Skeletal muscle cell (primary cell): ENCODE measurements around the gene PLCB1.

Source experiments
- DNase-seq: peaks from one replicate; pipeline ENCODE4 v3.0.0-alpha.2; 2010; ENCODE audit warnings: low read depth
- H3K4me3 ChIP-seq: 2 replicates; pipeline ENCODE4 v1.5.1; 2011; ENCODE audit warnings: low read depth, mild to moderate bottlenecking, control low read depth, low read length, moderate library complexity

The PLCB1 gene

DNA sequence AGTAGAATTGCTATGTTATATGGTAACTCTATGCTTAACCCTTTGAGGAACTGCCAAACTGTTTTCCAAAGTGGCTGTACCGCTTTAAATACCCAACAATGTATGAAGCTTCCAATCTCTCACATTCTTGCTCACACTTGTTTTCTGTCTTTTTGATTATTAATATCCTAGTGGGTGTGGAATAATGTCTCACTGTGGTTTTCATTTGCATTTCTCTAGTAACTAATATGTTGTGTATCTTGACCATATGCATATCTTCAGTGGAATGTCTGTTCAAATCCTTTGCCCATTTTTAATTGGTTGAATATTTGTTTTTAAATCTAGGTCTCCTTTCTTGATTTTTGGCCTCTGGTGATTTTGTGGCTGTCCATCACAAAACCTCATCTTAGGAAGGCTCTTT lies 759.0 kb downstream of the PLCB1 start:
- H3K4me3 ChIP-seq, result no peak overlapping the region
- DNase-seq, result no peak

DNA sequence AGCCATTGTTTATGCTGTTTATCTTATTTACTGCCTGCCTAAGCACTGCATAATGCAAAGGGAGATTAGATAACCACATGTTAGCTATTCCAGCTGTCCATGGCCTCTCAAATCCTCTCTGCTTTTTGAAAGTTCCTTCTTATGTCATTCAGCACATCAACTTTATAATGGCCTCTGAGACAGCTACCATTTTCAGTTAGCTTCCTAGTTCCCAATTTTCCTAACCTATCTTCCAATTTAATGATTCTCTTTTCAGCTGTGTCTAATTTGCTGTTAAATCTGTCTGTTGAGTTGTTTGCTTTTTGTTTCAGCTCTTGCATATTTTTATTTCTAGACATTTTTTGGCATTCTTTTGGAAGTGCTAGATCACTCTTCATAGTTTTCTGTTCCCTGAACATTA lies 763.4 kb downstream of the PLCB1 start:
- DNase-seq, result no peak
- no peak overlapping the region for H3K4me3 ChIP-seq

- DNase-seq, result no peak
- no peak overlapping the region for H3K4me3 ChIP-seq
Measured at GRCh38 chr20:8898823-8899222, 766.8 kb downstream of the PLCB1 start.

DNA sequence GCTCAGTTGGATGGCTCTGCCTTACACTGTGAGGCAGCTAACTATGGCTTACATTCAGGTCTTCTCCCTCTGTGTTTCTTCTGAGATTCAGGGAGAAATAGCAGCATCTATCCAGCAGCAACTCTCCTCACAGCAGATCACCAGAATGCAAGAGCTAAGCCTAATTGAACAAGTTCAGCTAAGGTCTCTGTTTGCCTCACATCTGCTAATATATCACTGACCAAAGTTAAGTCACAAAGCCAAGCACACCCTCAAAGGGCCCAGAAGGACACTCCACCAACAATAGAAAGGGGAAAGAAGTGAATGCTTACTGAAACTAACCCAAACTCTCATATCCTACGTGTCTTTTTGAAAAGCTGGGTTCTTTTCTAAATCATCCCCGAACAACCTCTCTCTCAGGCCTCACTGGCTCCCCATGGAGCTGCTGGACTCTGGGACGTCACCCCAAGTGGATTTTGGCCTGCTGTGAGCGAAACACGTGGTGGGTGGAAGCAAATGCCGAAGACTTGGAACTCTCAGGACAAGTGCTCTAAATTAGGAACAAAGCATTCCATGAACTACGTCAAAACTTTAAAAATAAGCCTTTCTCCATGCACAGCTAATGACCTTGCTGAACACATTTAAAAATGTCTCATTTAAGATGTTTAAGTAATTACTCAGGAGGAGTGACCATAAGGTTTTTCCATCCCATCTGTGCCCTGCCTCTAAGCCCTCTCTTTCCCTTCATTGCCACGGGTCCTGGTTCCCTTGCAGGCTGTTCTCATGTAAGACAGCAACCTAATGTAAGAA lies 769.4 kb downstream of the PLCB1 start:
- no peak overlapping the region for H3K4me3 ChIP-seq
- no peak for DNase-seq

DNA sequence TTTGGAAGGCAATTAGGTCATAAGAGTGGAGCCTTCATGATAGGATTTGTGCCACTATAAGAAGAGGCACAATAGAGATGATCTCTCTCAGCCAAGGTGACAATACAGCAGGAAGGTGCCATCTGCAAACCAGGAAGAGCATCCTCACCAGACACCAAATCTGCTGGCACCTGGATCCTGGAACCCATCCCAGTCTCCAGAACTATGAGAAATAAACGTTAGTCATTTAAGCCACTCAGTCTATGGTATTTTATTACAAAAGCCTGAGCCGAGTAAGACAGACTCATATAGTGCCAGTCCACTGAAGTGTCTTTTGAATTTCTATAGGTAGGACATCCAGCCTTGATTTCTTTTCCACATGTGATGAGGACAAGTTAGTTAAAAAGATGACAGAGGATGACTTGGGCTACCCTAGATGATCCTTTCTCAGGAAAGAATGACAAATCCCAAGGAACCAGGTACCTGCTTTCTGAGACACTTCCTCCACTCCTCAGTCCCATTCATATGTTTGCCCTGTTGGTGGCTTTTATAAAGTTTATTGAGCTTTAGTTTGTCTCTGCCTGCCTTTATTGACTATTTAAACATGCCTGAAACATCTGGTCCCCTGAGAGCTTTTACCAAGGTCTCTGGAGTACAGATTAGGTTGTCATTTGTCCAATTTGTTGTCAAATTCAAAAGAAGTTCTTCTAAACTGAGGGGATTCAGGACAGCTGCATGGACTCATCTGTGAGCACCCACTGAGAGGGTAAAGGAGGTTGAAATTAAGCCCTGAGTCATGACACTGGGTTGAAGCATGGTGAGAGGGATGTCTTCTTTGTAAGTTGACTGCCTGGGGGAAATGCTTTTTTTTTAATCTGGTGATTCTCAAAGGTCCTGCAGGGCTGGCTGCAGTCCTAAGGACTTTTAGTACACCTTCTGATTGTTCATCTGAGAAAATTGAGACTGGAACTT lies 771.9 kb downstream of the PLCB1 start:
- no peak for DNase-seq

DNA sequence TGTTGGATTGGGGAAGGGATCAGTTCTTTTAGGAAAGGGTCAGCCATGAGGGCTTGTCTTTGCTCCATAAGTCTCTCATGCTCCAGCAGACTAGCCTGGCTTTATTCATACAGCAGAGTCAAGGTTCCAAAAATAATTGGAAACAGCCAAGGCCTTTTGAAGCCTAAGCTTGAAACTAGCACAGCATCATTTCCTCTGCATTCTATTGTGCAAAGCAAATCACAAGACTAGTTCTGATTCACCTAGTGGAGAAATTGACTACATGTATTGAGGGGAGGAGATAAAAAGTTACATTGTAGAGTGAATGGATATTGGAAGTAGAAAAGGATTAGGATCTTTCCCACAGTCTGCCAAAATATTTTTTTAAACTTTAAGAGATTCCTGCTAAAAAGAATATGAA lies 777.5 kb downstream of the PLCB1 start:
- DNase-seq, result no peak
- no peak overlapping the region for H3K4me3 ChIP-seq

More for the DNA sequence above, 771.9 kb downstream of the PLCB1 start:
- no peak overlapping the region for H3K4me3 ChIP-seq

- DNase-seq, result no peak
- no peak overlapping the region for H3K4me3 ChIP-seq
Measured at GRCh38 chr20:8912096-8912495, 780.0 kb downstream of the PLCB1 start.

DNA sequence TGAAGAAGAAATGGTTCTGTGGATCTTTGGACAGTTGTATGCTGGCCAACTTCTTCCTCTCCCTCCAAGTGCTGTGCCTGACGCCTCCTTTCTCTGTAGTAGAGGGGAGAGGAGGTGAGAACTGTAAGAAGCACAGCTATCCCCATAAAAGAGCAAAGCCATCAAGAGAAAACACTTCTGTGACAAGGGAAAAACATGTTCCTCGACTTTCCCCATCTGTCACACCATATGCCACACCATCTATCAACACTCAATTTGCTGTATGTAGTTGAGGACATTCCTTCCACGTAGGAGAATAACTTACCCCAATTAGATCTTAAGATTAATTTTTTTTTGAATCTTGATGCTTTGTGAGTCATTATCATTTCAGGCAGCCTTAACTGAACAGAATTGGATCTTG lies 780.7 kb downstream of the PLCB1 start:
- no peak for DNase-seq
- no peak overlapping the region for H3K4me3 ChIP-seq

GRCh38 chr20:8913456-8913855 lies 781.4 kb downstream of the PLCB1 start:
- DNase-seq, result no peak
- H3K4me3 ChIP-seq, result no peak overlapping the region

DNA sequence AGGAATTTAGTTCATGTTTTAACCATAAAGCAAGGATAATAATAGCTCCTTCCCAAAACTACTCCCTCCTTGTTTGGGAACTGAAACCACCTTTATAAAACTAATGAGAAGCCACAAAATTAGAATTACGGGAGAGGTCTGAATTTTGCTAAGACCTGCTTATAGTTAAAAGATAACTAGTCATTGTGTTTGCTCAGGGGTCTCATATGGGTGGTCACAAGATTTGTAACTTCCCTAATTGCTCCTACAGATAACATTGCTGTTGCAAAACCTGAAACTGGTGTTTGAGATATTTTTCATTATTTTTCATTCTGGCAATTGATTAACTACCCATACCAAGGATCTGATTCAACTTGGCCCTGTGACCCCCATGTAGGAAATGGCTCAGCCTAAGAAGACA lies 782.4 kb downstream of the PLCB1 start:
- H3K4me3 ChIP-seq, result no peak overlapping the region
- no peak for DNase-seq

- no peak overlapping the region for H3K4me3 ChIP-seq
- no peak for DNase-seq
Measured at GRCh38 chr20:8917084-8917483, 785.0 kb downstream of the PLCB1 start.

DNA sequence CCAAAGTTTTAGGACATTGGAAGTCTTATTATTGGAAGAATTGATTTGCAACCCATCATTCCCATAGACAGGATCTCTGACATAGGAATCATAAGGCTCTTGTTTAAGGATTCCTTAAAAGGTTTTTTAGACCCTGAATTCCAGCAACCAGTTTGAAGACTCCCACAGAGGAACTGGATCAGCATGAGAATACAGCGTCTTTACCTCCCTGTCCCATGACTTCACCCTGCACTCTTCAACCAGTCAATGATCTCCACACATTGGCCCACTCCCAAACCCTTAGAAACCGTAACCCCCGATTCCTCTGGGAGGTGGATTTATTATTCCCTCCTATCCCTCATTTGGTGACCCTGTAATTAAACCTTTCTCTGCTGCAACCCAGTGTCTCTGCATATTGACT lies 786.1 kb downstream of the PLCB1 start:
- no peak for DNase-seq
- no peak overlapping the region for H3K4me3 ChIP-seq

DNA sequence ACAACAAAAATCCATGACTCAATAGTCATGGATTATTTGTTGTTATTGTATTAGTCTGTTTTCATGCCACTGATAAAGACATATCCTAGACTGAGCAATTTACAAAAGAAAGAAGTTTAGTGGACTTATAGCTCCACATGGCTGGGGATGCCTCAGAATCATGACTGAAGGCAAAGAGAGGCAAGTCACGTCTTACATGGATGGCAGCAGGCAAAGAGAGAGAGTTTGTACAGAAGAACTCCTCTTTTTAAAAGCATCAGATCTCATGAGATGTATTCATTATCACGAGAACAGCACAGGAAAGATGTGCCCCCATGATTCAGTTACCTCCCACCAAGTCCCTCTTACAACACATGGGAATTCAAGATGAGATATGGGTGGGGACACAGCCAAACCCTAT lies 792.5 kb downstream of the PLCB1 start:
- no peak for DNase-seq
- H3K4me3 ChIP-seq, result no peak overlapping the region

- H3K4me3 ChIP-seq, result no peak overlapping the region
- no peak for DNase-seq
Measured at GRCh38 chr20:8930726-8931125, 798.7 kb downstream of the PLCB1 start.

DNA sequence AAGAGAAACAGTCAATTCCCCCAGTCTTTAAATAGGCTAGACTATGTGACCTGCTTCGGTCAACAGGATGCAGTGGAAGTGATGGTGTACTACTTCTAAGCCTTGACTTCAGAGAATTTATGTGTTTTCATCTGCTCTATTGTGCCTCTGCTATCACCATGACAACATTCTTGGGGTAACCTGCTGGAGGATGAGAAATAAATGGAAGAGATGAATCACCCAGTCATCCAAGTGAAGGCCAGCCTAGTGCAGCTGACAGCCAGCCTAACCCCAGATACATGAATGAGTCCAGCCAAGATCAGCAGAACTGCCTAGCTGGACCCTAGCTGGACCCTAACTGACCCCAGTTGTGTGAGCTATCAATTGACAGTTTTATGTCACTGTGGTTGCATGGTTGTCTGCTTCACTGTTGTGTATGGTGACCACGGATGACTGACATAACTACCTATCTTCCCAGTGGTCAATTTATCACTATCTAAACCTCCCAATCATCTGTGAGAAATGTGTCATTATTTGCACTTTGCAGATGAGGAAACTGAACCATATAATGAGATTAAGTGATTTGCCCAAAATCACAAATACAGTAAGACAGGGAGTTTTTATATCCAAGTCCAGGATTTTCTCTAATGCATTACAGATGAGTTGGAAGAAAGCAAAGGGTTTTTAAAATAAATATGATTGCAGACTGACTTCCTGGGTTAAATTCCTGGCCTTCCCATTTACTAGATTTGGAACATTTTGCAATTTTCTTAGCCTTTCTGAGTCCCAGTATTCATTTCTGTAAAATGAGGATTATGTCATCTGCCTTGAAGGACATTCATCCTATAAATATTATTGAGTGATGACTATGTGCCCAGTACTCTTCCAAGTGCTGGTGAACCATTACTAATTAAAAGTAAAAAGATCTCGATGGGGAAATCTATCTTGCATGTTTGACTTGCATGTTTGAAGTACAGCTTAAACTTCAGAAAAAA lies 800.4 kb downstream of the PLCB1 start:
- no peak for DNase-seq
- H3K4me3 ChIP-seq, result no peak overlapping the region

- no peak overlapping the region for H3K4me3 ChIP-seq
- DNase-seq, result no peak
Measured at GRCh38 chr20:8933381-8933807, 801.3 kb downstream of the PLCB1 start.

GRCh38 chr20:8934362-8934761 lies 802.3 kb downstream of the PLCB1 start:
- H3K4me3 ChIP-seq, result no peak overlapping the region
- no peak for DNase-seq
